Stomach (tissue), 9 donors: ENCODE measurements around the gene TAGLN2. TPM values are rescaled to one million over a fixed set of nuclear protein-coding genes. Genes with fewer than 3 reads are reported as not detected.
A peak's percentile ranks its signal among the peaks of the same experiment; 100 is the strongest.

ENCODE experiments used
- DNase-seq, 2 donors: peaks; one replicate each; pipeline versions ENCODE4 v3.0.0 to v3.0.0-alpha.2; 2013 to 2019
- H3K27ac ChIP-seq, 5 donors: fragments of 200-600 bp in 4 of 5; sonication (generic) in 4 of 5; one replicate each; pipeline ENCODE4 v1.5.1; 2013 to 2019; ENCODE audit warnings: mild to moderate bottlenecking in 1 of 5, moderate library complexity in 1 of 5
- H3K27me3 ChIP-seq, 3 donors: fragments of 200-600 bp; sonication (generic); one replicate each; pipeline ENCODE4 v1.5.1; 2017 to 2019; ENCODE audit warnings: mixed run types in 1 of 3
- H3K36me3 ChIP-seq, 4 donors: fragments of 200-600 bp; sonication (generic); 1 replicate in 3 of 4; 2 replicates in 1 of 4; pipeline ENCODE4 v1.5.1; 2016 to 2019
- H3K4me1 ChIP-seq, 4 donors: fragments of 200-600 bp; sonication (generic); one replicate each; pipeline ENCODE4 v1.5.1; 2016 to 2019
- H3K4me3 ChIP-seq, 4 donors: fragments of 200-600 bp; sonication (generic) in 3 of 4; one replicate each; pipeline ENCODE4 v1.5.1; 2016 to 2019; ENCODE audit warnings: mild to moderate bottlenecking in 1 of 4
- H3K9me3 ChIP-seq, 4 donors: fragments of 200-600 bp; sonication (generic); one replicate each; pipeline ENCODE4 v1.5.1; 2016 to 2019
- EP300 ChIP-seq: sonication (generic); formaldehyde crosslinking; IDR thresholded peaks from one replicate; pipeline ENCODE4 v1.6.1; 2017; ENCODE audit warnings: antibody characterized with exemption
- POLR2A ChIP-seq, 4 donors: fragments of 450-650 bp; IDR thresholded peaks; one replicate each; pipeline ENCODE4 v1.6.1; 2016; ENCODE audit warnings: antibody characterized with exemption in 4 of 4, control low read depth in 2 of 4, mild to moderate bottlenecking in 1 of 4, moderate library complexity in 1 of 4
- POLR2AphosphoS5 ChIP-seq, 3 donors: sonication (generic); formaldehyde crosslinking; IDR thresholded peaks; one replicate each; pipeline ENCODE4 v1.6.1; 2016; ENCODE audit warnings: antibody characterized with exemption in 3 of 3
- WGBS, 5 donors: extraction: QIAGEN DNeasy Blood & Tissue Kit in 3 of 5; methylation state at CpG; one replicate each; pipeline versions ENCODE4 v1.1.5 to v1.1.7; 2013 to 2018; 5-methylcytosine and 5-hydroxymethylcytosine counted together
- intact Hi-C: fragments of 100-400 bp; cut with DNase I; formaldehyde crosslinking; loops from one replicate; pipeline ENCODE4 v1.15.1; 2023; ENCODE audit warnings: low total_unique reads
- polyA plus RNA-seq, 3 donors: library from polyadenylated mRNA; stranded (reverse); fragments of 200-250 nt; gene quantifications; one replicate each; pipeline ENCODE4 v1.2.3, GENCODE V29; 2013
- total RNA-seq, 5 donors: library from RNA; depleted of rRNA; stranded (reverse); fragments of >200 nt; gene quantifications; one replicate each; pipeline versions ENCODE4 v1.1.0 to v1.2.3, GENCODE V29; 2014 to 2016
- TF ChIP-seq, protein P1 (sequence below), 7 experiments: fragments of 450-650 bp in 4 of 7; fragments of 200-600 bp in 3 of 7; sonication (generic) in 3 of 7; IDR thresholded peaks; one replicate each; pipeline ENCODE4 v1.5.1; 2016 to 2019; ENCODE audit warnings: antibody characterized with exemption in 7 of 7, control low read depth in 2 of 7, mild to moderate bottlenecking in 1 of 7
- donor health status: healthy with polysubstance abuse.
- donor health status: Bipolar disorder and iron deficiency.
- donor health status: healthy.

TAGLN2 gene
- total and polyA plus RNA-seq, 8 donors = 49.0 to 1,290 (median 292) TPM

DNA sequence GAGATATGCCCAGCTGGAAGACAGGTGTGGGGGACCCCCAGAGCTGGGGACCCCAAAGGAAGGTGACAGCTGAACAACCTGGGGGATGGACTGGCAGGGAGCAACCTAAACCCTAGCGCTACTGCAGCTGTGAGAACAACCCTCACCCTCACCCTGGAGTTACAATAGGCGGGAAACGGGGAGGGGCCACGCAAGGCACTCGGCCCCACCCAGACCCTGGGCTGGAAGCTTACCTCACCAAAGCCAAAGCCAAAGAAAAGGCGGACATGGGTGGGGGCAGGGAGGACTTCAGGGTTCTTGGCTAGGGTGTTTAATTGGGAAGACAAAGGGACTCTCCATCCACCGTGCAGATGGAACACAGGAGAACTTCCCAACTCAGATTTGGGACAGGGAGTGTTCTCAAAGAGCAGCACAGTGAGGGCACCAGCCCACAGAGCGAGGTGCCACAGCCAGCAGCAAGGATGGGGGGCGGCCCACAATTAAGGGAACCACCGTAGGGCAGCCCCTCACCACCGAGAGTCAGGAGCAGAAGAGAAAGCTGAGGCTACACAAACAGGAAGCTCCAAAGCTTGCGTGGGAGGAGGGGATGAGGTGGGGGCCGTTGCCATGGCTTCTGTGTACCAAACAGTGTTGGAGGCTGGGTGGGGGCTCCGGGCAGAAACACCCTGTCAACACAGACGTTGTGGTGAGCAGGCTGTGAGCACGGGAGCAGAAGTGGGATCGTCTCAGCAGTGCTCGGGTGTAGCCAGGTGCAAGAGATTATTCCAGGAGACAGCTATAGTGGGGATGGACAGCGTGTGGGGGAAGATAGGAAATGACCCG, 1.9 kb downstream of the TAGLN2 start:
- Histone ChIP-seq H3K36me3 (peaks cover 19 to 27% (median 24%) of the 10 kb centered on the region in 4 donors), H3K27me3 (no peaks in the 10 kb centered on the region), H3K4me1 (peaks cover 44 to 73% (median 65%) of the 10 kb centered on the region in 4 donors), H3K27ac (peak overlapping the region; percentile 87 to 99 (median 98)), H3K4me3 (peak overlapping the region; percentile 79 to 93 (median 82)), H3K9me3 (no peaks in the 10 kb centered on the region)
- intact Hi-C loops = no loop called here
- WGBS, 5 donors = 1 to 8% (median 2%) methylated on average over 20 of the region's 20 CpGs
- TF ChIP-seq, protein P1, sequence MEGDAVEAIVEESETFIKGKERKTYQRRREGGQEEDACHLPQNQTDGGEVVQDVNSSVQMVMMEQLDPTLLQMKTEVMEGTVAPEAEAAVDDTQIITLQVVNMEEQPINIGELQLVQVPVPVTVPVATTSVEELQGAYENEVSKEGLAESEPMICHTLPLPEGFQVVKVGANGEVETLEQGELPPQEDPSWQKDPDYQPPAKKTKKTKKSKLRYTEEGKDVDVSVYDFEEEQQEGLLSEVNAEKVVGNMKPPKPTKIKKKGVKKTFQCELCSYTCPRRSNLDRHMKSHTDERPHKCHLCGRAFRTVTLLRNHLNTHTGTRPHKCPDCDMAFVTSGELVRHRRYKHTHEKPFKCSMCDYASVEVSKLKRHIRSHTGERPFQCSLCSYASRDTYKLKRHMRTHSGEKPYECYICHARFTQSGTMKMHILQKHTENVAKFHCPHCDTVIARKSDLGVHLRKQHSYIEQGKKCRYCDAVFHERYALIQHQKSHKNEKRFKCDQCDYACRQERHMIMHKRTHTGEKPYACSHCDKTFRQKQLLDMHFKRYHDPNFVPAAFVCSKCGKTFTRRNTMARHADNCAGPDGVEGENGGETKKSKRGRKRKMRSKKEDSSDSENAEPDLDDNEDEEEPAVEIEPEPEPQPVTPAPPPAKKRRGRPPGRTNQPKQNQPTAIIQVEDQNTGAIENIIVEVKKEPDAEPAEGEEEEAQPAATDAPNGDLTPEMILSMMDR (IDR thresholded peaks at IDR 0.05) = no peak
- peak; percentile 58 for TF ChIP-seq EP300
- peak in 1 of 4 donors; percentile 60 for TF ChIP-seq POLR2A (IDR thresholded peaks at IDR 0.05)
- TF ChIP-seq POLR2AphosphoS5 (IDR thresholded peaks at IDR 0.05) = peak; percentile 62 to 91 (median 81)
- peak; percentile 89 to 96 for DNase-seq

DNA sequence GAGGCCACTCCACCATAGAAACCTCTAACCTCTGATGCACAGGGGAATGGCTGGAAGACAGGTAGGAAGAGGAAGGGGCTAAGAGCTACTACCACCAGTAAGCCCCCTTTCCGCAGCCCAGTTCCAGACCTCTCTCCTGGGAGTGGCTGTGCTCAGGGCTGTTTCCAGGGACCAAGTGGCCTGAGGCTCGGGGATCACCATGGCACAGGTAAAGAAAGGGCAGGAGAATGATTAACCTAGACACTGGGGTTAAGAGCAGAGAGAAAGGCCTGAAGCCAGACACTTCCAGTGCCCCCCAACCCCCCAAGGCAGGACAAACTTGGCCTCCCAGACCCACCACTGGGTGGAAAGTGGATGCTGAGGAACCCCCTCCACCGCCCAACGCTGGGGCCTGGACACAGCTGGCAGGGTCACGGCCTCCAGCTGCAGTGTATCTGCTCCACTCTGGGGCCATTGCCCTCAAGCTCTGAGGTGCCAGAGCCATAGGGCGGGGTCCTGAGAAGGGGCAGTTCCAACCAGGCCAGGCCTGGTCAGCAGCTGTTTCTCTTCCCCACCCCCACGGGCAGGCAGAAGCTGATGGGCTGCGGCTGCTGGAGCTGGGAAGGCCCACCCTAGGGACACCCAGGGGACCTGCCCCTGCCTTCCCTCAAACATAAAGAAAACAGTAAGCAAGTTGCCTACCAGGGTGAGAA, 2.6 kb downstream of the TAGLN2 start:
- no peaks in the 10 kb centered on the region for H3K9me3 ChIP-seq
- intact Hi-C loops = no loop called here
- DNase-seq = peak; percentile 51 to 87
- H3K36me3 ChIP-seq = peaks cover 27 to 34% (median 32%) of the 10 kb centered on the region in 4 donors
- peak overlapping the region; percentile 79 to 93 (median 82) for H3K4me3 ChIP-seq
- TF ChIP-seq POLR2A (IDR thresholded peaks at IDR 0.05) (no peak), EP300 (no peak), POLR2AphosphoS5 (IDR thresholded peaks at IDR 0.05) (no peak)
- TF ChIP-seq, protein P1 (IDR thresholded peaks at IDR 0.05) = no peak
- H3K27me3 ChIP-seq = no peaks in the 10 kb centered on the region
- WGBS, 5 donors = 18 to 40% (median 19%) methylated on average over 7 to 8 of the region's 8 CpGs
- peak overlapping the region; percentile 87 to 99 (median 98) for H3K27ac ChIP-seq
- H3K4me1 ChIP-seq = peaks cover 50 to 80% (median 73%) of the 10 kb centered on the region in 4 donors

DNA sequence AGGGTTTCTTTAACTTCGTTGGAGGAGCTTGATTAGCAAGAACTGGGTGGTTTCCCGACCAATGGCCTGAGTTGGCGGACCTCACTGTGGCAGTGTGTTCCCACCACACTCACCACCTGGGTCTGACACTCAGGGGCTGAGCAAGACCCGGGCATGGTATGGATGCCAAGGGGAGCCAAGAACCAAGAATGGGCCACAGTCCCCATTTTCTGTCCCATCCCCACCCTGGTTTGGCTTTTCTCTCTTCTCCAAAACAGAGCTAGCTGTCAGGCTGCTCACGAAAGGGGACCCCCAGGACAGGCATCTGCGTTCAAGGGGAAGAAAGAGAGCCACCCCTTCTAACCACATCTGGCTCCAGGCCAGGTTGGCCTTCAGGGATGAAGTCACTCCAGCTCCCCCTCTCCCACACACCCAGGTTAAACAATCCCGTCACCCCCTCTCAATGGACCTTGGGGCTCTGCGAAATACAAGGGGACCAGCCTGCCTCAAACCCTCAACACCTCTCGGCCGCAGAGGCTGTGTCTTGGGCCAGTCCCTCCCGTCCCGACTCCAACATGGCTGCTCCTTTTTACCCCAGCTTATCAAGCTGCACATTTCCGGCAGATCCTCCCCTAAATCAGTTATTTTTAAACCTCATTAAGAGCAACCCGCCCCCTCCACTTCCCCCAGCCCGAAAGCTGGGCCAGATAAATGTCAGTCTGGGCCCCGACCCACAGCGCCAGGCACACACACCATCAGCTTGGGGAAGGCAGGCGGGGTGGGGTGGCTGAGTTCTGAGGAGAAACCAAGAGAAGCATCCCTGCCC, 3.4 kb downstream of the TAGLN2 start:
- DNase-seq = no peak
- no peak for TF ChIP-seq EP300
- TF ChIP-seq, protein P1 (IDR thresholded peaks at IDR 0.05) = no peak
- no peak for TF ChIP-seq POLR2A (IDR thresholded peaks at IDR 0.05)
- no peak for TF ChIP-seq POLR2AphosphoS5 (IDR thresholded peaks at IDR 0.05)
- intact Hi-C loops = no loop called here
- no peaks in the 10 kb centered on the region for H3K9me3 ChIP-seq
- H3K4me1 ChIP-seq = peaks cover 58 to 88% (median 78%) of the 10 kb centered on the region in 4 donors
- peak overlapping the region; percentile 79 to 93 (median 82) for H3K4me3 ChIP-seq
- H3K36me3 ChIP-seq = peaks cover 29 to 42% (median 38%) of the 10 kb centered on the region in 4 donors
- H3K27ac ChIP-seq = peak overlapping the region; percentile 87 to 99 (median 98)
- 36 to 49% (median 38%) methylated on average over 14 to 18 of the region's 18 CpGs for WGBS, 5 donors
- H3K27me3 ChIP-seq = no peaks in the 10 kb centered on the region

DNA sequence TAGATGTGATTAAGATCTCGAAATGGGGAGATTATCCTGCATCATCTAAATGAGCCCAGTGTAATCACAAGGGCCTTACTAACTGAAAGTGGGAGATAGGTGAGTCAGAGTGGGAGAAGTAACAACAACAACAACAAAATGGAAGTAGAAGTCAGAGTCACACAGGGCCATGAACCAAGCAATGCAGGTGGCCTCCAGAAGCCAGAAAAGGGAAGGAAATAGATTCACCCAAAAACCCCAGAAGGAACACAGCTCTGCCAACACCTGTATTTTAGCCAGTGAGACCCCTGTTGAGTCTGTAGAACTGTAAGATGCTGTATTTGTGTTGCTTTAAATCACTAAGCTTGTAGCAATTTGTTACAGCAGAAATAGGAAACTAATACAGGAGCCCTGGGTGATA, 4.1 kb downstream of the TAGLN2 start:
- peak overlapping the region in 2 of 4 donors; percentile 79 to 82 for H3K4me3 ChIP-seq
- no peaks in the 10 kb centered on the region for H3K27me3 ChIP-seq
- peaks cover 29 to 48% (median 39%) of the 10 kb centered on the region in 4 donors for H3K36me3 ChIP-seq
- no peak for DNase-seq
- 16 to 50% (median 32%) methylated on average over 1 of the region's 1 CpG for WGBS, 5 donors
- peaks cover 63 to 89% (median 80%) of the 10 kb centered on the region in 4 donors for H3K4me1 ChIP-seq
- H3K9me3 ChIP-seq = no peaks in the 10 kb centered on the region
- peak overlapping the region; percentile 33 to 99 (median 98) for H3K27ac ChIP-seq
- TF ChIP-seq EP300 = no peak
- TF ChIP-seq POLR2A (IDR thresholded peaks at IDR 0.05) = no peak
- no peak for TF ChIP-seq POLR2AphosphoS5 (IDR thresholded peaks at IDR 0.05)
- TF ChIP-seq, protein P1 (IDR thresholded peaks at IDR 0.05) = no peak
- intact Hi-C loops = no loop called here
